Measurements from ENCODE around the gene PLGLB1.
"Not testable (repeated sequence)": the region's sequence is repeated elsewhere in the genome, so short reads cannot be mapped to it uniquely, and the experiment has no call there.

PLGLB1 gene

DNA sequence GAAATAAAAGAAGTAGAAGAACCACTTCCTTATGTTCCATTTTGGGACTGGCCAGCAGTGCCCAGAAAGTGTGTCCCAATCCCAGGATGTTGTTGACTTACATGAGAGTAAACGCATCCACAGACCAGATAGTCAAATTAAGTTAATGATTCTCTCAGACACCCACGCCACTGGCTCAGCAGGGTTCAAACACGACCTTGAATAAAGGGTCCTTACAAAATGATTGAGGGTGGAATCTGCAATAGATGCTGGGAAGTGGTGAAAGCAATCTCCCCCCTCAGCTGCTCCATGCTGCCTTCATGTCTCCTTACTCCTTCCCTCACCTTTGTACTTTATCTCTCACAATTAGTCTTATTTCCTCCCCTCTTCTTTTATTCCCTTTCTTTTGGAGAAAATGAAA, at the start of gene PLGLB1:
TSS of gene PLGLB1 (minus strand) at position 101 of the 400 bp plus-strand sequence. CDS start at position 40, 61 bp downstream.
- not testable (repeated sequence) for H3K4me3 ChIP-seq (ENCODE audit: low read length)

DNA sequence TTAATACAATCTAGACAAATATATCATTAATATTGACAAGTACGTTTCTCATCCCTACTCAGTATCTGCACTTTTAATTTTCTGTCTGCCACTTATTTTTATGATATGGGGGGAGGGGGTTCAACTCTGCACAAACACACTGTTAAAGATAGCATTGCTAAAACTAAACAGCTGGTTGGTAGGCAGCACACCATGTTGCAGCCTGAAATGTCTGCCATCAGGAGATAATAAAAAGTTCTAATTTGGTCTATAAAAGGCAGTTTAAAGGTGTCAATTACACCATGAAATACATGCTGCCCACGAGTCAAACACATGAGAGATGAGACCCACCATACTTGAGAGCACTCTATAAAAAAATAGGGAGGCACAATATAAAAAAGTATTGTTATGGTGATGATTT, 42.7 kb upstream of the PLGLB1 start:
- H3K4me3 ChIP-seq (ENCODE audit: low read length): not testable (repeated sequence)

DNA sequence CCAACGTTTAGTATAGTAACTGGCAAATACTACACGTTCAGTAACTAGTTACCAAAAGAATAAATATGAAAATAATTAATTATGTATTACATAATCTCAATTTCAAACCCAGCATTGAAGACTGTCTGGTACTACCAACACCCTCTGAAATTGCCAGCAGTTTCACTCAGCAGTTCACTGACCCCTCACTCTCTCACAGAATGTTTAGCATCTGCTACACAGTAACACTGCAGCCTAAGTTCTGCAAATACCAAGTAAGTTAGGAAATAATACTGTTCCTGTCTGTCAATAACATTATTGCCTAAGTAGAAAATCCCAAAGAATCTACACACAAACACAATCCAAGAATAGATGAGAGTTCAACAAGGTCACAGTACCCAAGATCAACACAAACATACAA, 41.8 kb upstream of the PLGLB1 start:
- H3K4me3 ChIP-seq (ENCODE audit: low read length): not testable (repeated sequence)

DNA sequence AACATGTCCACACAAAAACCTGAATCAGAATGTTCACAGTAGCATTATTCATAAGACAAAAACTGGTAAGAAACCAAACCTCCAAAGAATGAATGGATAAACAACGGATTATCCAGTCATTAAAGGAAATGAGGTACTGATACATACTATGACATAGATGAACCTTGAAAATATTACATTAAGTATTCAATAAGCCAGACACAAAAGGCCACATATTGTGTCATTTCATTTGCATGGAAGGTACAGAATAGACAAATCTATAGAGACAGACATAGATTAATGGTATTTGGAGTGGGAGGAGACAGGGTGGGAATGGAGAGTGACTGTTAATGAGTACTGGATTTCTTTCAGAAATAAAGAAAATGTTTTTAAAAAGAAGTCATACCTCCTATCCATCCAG, 39.9 kb upstream of the PLGLB1 start:
- H3K4me3 ChIP-seq (ENCODE audit: low read length): not testable (repeated sequence)

DNA sequence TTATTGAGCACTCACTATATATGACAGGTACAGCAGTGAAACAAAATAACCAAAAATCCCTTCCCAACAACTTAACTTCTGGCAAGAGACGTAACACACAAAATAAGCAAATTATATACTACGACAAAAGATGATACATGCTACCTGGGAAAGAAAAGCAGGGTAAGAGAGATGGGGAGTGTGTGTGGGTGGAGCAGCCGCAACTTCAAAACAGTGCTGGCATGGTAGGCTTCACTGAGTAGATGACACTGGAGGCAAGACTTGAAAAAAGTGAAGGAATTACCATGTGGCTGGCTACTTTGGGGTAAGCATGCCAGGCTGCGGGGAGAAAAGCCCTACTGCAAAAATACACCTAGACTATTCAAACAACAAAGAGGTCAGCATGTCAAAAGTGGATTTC, 36.0 kb upstream of the PLGLB1 start:
- not testable (repeated sequence) for H3K4me3 ChIP-seq (ENCODE audit: low read length)

DNA sequence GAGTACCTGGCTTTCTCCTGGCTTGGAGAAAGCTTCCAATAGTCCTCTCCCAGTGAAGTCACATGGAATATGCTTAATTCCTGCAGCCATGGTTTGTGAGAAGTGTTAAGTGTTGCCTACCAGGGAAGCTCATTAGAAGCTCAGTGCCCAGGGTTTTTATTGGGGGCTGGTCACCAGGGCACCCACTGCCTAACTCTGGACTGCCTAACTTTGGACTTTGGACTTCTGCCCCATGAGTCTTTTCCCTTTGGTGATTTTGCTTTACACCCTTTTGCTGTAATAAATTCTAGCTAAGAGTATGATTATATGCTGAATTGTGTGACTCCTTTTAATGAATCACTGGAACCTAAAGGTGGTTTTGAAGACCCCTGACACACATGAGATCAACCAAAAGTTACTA, 35.2 kb upstream of the PLGLB1 start:
- not testable (repeated sequence) for H3K4me3 ChIP-seq (ENCODE audit: low read length)

DNA sequence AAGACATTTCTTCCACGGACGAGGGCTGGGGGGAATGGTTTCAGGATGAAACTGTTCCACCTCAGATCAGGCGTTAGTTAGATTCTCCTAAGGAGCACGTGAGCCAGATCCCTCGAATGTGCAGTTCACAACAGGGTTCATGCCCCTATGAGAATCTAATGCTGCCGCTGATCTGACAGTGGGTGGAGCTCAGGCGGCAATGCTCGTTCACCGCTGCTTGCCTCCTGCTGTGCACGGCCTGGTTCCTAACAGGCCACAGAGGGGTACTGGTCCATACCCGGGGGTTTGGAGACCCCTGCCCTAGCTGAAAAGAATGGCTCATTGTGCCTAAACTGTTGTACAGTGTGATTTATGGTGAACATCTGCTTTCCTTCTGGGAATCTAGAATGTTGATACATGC, 34.8 kb upstream of the PLGLB1 start:
- H3K4me3 ChIP-seq (ENCODE audit: low read length): not testable (repeated sequence)

DNA sequence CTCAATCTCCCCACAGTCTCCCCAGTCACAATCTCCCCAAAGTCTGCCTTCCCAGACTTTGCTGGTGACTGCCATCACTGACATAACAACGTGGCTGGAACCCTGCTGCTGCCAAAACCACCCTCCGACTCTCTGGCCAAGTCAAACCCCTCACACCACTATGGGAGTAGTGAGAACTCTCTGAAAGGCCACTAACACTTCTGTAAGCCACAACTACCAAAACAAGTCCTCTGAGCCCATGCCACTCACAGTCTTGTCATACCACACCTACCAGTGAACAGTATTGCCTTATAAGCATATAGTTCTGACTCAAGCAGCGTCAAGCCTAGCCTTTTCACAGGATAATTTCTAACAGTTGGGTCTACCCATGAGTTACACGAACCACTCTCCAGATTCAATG, 32.7 kb upstream of the PLGLB1 start:
- not testable (repeated sequence) for H3K4me3 ChIP-seq (ENCODE audit: low read length)

DNA sequence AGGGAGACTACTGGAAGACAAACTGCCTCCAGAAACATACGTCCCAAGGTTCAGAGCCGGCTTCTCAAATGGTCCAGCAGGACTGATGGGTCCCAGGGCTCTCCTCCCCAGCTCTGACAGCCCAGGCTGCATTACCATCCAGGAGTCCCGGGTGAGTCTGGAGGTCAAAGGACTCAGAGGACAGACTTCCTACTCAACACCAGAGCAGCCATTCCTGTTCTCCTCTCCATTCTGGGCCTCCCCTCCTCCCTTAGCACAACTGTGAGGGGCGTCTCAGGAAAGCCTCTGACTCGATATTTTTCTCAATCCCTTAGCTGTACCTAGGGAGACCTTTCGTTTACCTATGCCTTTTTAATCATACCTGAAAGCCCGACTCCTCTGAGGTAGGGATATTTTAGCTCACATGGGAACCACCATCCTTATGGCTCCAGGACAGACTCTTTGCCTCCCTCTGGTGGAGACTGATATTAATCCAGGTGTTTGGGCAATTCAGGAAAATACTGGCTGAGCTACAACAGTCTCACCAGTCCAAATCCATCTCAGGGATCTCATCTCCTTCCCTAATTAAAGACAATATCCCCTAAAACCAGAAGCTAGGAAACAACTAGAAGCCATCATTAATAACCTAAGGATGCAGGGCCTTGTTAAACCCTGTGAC, 19.8 kb upstream of the PLGLB1 start:
- H3K4me3 ChIP-seq (ENCODE audit: low read length): not testable (repeated sequence)

DNA sequence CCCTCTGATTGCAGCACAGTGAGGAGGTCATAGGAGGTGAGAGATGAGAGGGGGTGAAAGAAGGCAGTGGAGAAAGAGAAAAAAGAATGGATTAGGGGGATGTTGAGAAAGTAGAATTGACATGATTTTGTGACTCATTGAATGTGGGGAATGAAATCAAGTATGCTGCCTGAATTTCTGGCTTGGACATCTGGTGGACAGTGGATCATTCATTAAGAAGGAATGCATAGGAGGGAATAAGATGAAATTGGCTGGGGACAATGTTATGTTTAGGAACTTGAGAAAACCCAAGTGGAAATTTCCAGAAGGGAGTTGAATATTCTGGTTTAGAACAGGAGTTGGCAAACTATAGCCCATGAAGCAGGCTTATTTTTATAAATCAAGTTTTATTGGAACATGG, 7.0 kb upstream of the PLGLB1 start:
- not testable (repeated sequence) for H3K4me3 ChIP-seq (ENCODE audit: low read length)

DNA sequence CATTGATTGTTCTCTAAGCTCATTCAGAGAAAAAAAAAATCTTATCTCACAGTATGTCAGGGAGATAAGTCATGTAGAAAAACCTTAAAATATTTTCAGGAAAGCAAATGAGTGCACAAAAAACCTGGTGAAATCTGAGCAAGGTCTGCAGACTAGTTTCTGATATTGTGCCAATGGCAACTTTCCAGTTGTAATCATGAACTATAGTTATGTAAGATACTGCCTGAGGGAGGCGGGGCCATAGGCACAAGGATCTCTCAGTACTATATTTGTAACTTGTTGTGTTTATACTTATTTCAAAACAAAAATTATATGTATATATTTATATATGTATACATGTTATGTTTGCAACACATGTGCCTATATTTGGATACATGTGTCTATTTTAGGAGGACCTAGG, 5.2 kb upstream of the PLGLB1 start:
- not testable (repeated sequence) for H3K4me3 ChIP-seq (ENCODE audit: low read length)

DNA sequence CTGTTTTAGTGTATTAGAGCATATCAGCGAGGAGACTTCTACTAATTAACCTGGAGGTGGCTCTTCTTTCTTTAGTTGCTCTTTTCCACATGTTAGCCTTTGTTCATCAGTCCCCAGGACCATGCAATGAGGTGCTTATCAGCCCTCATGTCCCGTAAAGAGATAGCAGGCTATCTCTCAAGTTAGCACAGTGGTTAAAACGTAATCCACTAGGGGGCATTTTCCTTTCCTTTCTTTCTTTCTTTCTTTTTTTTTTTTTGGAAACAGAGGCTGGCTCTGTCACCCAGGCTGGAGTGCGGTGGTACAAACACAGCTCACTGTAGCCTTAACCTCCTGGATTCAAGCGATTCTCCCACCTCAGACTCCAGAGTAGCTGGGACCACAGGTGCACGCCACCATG, 4.3 kb upstream of the PLGLB1 start:
- H3K4me3 ChIP-seq (ENCODE audit: low read length): not testable (repeated sequence)

DNA sequence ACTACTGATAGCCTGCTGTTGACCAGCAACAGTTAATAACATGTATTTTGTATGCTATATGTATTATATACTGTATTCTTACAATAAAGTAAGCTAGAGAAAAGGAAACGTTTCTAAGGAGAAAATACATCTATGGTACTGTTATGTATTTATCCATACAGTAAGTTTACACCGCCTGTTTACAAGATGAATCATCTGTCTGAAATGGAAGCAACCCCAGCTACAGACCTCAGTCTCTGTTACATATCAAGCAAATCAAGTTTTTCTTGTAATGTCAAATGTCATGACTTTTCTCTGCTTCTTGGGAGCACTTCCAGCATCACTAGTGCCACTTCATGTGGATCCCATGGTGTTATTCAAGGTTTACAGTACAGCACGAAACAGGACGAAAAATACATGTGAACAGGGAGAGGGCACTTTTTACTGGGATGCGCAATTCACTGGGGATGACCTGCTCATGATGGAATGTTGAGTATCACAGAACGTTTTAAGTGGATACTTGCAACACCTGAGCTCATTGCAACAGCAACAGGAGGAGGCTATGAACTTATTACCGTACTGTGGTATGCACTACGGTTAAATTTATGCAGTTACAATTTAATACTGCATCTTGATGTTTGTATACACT, 2.5 kb upstream of the PLGLB1 start:
- not testable (repeated sequence) for H3K4me3 ChIP-seq (ENCODE audit: low read length)

DNA sequence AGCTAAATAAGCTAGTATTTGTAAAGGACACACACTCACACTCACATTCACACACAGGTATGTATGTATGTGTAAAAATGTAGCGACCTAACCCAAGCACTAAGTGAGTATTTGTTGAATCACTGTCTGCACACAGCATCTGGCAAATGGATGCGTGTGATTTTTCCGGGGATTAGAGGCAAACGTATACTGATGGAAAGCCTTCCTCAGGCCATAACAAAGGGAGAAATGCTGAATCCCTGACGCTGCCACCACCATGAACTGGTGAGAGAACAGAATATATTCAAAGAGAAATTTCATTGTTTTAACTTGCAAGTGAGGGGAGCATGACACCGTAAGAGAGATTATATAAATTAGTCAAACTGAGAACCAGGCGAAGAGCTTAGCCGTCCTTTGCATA, 601 bp downstream of the PLGLB1 start:
- H3K4me3 ChIP-seq (ENCODE audit: low read length): not testable (repeated sequence)

DNA sequence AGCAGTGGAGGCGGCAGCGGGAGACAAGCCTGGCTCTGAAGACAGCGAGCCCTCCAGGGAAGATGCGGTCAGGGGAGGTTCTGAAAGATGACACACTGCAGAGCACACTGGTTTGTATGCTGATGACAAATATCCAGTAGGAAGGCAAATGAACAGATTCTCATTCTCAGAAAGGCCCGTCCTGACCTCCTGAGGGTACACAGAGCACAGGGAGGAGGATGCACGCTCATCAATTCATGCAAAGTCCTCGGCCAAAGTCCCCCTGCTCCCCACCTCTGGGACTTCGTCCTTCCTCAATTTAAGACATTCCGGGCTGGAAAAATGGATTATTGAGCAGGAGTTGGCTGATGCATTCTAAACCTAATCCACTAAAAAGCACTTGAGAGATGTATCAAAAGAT, 2.6 kb downstream of the PLGLB1 start:
- H3K4me3 ChIP-seq (ENCODE audit: low read length): not testable (repeated sequence)

DNA sequence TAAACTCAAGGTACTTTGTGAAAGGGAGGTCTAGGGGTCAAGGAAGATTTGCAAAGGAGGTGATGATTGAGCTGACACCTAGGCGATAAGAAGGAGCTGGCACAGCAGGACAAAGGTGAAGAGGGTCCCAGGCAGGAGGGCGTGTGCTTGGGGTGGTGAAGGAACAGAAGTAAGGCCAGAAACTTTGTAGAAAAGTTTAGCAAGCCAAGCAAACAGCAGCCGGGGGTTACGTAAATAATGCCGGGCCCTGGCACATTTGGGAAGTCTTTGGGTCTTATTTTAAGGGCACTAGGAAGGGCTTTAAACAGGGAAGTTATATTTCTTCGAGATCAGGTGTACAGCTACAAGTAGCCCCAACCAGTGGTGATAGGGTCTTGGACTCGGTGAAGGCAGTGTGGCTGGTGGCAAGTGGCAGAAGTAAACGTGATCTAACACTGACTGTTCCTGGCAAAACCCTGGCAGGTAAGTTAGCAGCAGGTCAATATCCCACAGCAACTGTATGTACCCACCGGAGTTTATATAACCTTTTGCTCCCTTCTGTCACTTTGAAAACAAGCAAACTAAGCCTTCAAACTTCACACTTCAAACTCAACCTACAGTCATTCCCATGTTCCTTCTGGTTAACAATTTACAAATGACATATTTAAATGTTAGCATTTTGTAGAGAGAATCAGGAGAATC, 7.0 kb downstream of the PLGLB1 start:
- not testable (repeated sequence) for H3K4me3 ChIP-seq (ENCODE audit: low read length)

DNA sequence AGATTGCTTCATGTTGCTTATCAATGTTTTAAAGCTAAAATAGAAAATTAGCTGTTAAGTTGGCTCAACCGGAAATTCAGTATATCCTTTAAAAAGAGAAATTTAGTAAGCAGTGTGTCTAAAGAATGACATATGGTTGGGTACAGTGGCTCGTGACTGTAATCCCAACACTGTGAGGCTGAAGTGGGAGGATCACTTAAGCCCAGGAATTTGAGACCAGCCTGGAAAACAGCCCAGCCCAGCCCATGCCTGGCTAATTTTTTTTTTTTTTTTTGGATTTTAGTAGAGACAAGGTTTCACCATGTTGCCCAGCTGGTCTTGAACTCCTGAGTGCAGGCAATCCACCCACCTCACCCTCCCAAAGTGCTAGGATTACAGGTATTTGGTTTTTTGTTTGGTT, 17.2 kb downstream of the PLGLB1 start:
- not testable (repeated sequence) for H3K4me3 ChIP-seq (ENCODE audit: low read length)

All from GM08714 (cell line).